OCI-LY7 (cell line): ENCODE results near the gene MTG2. TPM values are rescaled to one million over a fixed set of nuclear protein-coding genes. Genes with fewer than 3 reads are reported as not detected.

ENCODE experiments used
- BruUV-seq: library from RNA; stranded (reverse); fragments of 400-500 nt; replicated peaks from 2 replicates; lab custom pipeline; 2021; lab: Mats Ljungman, UMichigan
- CTCF ChIA-PET: fragments of 300-600 bp; sonication (Branson Sonifier 250); formaldehyde crosslinking; loops from one replicate; lab custom pipeline; 2022; ENCODE audit warnings: antibody characterized with exemption; ENCODE audit not compliant: unreplicated experiment; lab: Charles Lee
- POLR2A ChIA-PET: fragments of 300-600 bp; sonication (Branson Sonifier 250); formaldehyde crosslinking; loops from one replicate; lab custom pipeline; 2022; ENCODE audit warnings: antibody characterized with exemption; lab: Charles Lee
- DNase-seq: peaks from one replicate; pipeline ENCODE4 v3.0.0-alpha.2; 2015; ENCODE audit warnings: low spot score
- H2AFZ ChIP-seq: fragments of 200-600 bp; sonication (generic), shearing (Covaris generic); 2 replicates; pipeline ENCODE4 v1.6.1; 2014; ENCODE audit warnings: mild to moderate bottlenecking, antibody characterized with exemption, low read length, moderate library complexity
- H3K27ac ChIP-seq: fragments of 200-600 bp; sonication (generic); 2 replicates; pipeline ENCODE4 v1.5.1; 2014; ENCODE audit warnings: mixed run types, low read depth, mild to moderate bottlenecking, moderate library complexity, low read length, inconsistent platforms; ENCODE audit not compliant: poor library complexity, severe bottlenecking
- H3K36me3 ChIP-seq: fragments of 200-600 bp; sonication (generic); 2 replicates; pipeline ENCODE4 v1.6.1; 2014; ENCODE audit warnings: mild to moderate bottlenecking, antibody characterized with exemption, low read length, moderate library complexity, mixed read lengths; ENCODE audit not compliant: insufficient read depth
- H3K4me1 ChIP-seq: fragments of 200-600 bp; sonication (generic); 2 replicates; pipeline ENCODE4 v1.5.1; 2014; ENCODE audit warnings: mild to moderate bottlenecking, low read length; ENCODE audit not compliant: insufficient read depth, poor library complexity, severe bottlenecking
- H3K4me2 ChIP-seq: fragments of 200-600 bp; sonication (generic); 2 replicates; pipeline ENCODE4 v1.6.1; 2014; ENCODE audit warnings: mild to moderate bottlenecking, low read length
- H3K4me3 ChIP-seq: fragments of 200-600 bp; sonication (generic); 2 replicates; pipeline ENCODE4 v1.5.1; 2014; ENCODE audit warnings: mild to moderate bottlenecking, low read depth, low read length; ENCODE audit not compliant: poor library complexity, severe bottlenecking
- H3K79me2 ChIP-seq: fragments of 200-600 bp; sonication (generic); 2 replicates; pipeline ENCODE4 v1.6.1; 2016; ENCODE audit warnings: low read depth, mild to moderate bottlenecking, low read length, moderate library complexity, mixed read lengths; ENCODE audit not compliant: insufficient read depth
- H3K9me2 ChIP-seq: fragments of 200-600 bp; sonication (generic); 2 replicates; pipeline ENCODE4 v1.6.1; 2016; ENCODE audit warnings: mild to moderate bottlenecking, low read length, mixed read lengths; ENCODE audit not compliant: insufficient read depth
- H3K9me3 ChIP-seq: fragments of 200-600 bp; sonication (generic); 2 replicates; pipeline ENCODE4 v1.6.1; 2014; ENCODE audit warnings: mild to moderate bottlenecking, mixed run types, low read length, mixed read lengths
- H4K20me1 ChIP-seq: fragments of 200-600 bp; sonication (generic); 2 replicates; pipeline ENCODE4 v1.6.1; 2014; ENCODE audit warnings: mild to moderate bottlenecking, antibody characterized with exemption, low read length, moderate library complexity, mixed read lengths; ENCODE audit not compliant: insufficient read depth
- CTCF ChIP-seq: fragments of 200-600 bp; sonication (generic); conservative IDR thresholded peaks from 2 replicates; pipeline ENCODE4 v1.5.1; 2014; ENCODE audit warnings: mild to moderate bottlenecking, antibody characterized with exemption, low read length, moderate library complexity, mixed read lengths
- EZH2phosphoT487 ChIP-seq: fragments of 200-600 bp; sonication (generic); IDR thresholded peaks from 2 replicates; pipeline ENCODE4 v1.6.1; 2018; ENCODE audit warnings: low read depth, borderline replicate concordance, mild to moderate bottlenecking, mixed run types, antibody characterized with exemption, low read length, moderate library complexity, mixed read lengths
- intact Hi-C: fragments of 100-400 bp; cut with micrococcal nuclease; formaldehyde crosslinking; loops from one replicate; pipeline ENCODE4 v1.10.0; 2022; ENCODE audit not compliant: unreplicated experiment
- total RNA-seq, 2 experiments: library from RNA; depleted of rRNA in 1 of 2; stranded (reverse); fragments of >200 nt in 1 of 2; shearing (Covaris generic) in 1 of 2; gene quantifications; 2 replicates each; pipeline ENCODE4 v1.2.3, GENCODE V29; 2014 to 2022

The MTG2 gene
- total RNA-seq, 2 experiments from 2014 or later: 24.1 to 37.5 TPM

GRCh38 chr20:62171245-62171644 is 11.6 kb upstream of the MTG2 start:
- H4K20me1 ChIP-seq: no peaks in the 10 kb centered on the region
- BruUV-seq: no TSS peak
- ChIA-PET CTCF (no interaction called here), POLR2A (no interaction called here)
- no peaks in the 10 kb centered on the region for H3K79me2 ChIP-seq
- no peak overlapping the region for H3K4me3 ChIP-seq
- H3K9me2 ChIP-seq: no peaks in the 10 kb centered on the region
- DNase-seq: no peak
- no peak overlapping the region for H3K4me2 ChIP-seq
- peaks cover 12% of the 10 kb centered on the region; the same call in 1 of the 2 replicates for H3K36me3 ChIP-seq
- no peak overlapping the region for H2AFZ ChIP-seq
- H3K27ac ChIP-seq: no peak overlapping the region
- intact Hi-C loops: no loop called here
- no peaks in the 10 kb centered on the region for H3K4me1 ChIP-seq
- no peaks in the 10 kb centered on the region for H3K9me3 ChIP-seq
- TF ChIP-seq EZH2phosphoT487 (no peak), CTCF (no peak)

- Histone ChIP-seq H3K36me3 (peaks cover 10% of the 10 kb centered on the region; the same call in 1 of the 2 replicates), H3K9me3 (no peaks in the 10 kb centered on the region), H3K4me3 (no peak overlapping the region), H3K4me2 (no peak overlapping the region), H3K27ac (no peak overlapping the region), H3K4me1 (no peaks in the 10 kb centered on the region), H2AFZ (no peak overlapping the region), H3K9me2 (no peaks in the 10 kb centered on the region), H3K79me2 (no peaks in the 10 kb centered on the region), H4K20me1 (no peaks in the 10 kb centered on the region)
- DNase-seq: no peak
- ChIA-PET POLR2A (no interaction called here), CTCF (no interaction called here)
- TF ChIP-seq EZH2phosphoT487: no peak
- no peak for TF ChIP-seq CTCF
- no TSS peak for BruUV-seq
- intact Hi-C loops: no loop called here
Measured at GRCh38 chr20:62172666-62173065, 10.2 kb upstream of the MTG2 start.

- Histone ChIP-seq H3K4me2 (no peak overlapping the region), H3K27ac (no peak overlapping the region), H3K4me1 (no peaks in the 10 kb centered on the region), H3K9me3 (no peaks in the 10 kb centered on the region), H3K9me2 (no peaks in the 10 kb centered on the region), H3K36me3 (peaks cover 4% of the 10 kb centered on the region; the same call in 1 of the 2 replicates), H3K79me2 (no peaks in the 10 kb centered on the region), H4K20me1 (no peaks in the 10 kb centered on the region), H3K4me3 (no peak overlapping the region), H2AFZ (no peak overlapping the region)
- intact Hi-C loops: no loop called here
- no peak for DNase-seq
- CTCF ChIA-PET: no interaction called here
- POLR2A ChIA-PET: interaction anchor here (1.1 kb wide), 1 partner anchor 11 kb away, joined by 3 read pairs; no protein-coding TSS in a partner anchor
- BruUV-seq: no TSS peak
- TF ChIP-seq EZH2phosphoT487 (no peak), CTCF (no peak)
Measured at GRCh38 chr20:62174021-62174804, 8.6 kb upstream of the MTG2 start.
